Activated CD4-positive, alpha-beta T cell treated with anti-CD3 and anti-CD28 coated beads for 24 hours (primary cell): ENCODE data around the gene FUS.
"Not testable (repeated sequence)": the region's sequence is repeated elsewhere in the genome, so short reads cannot be mapped to it uniquely, and the experiment has no call there.

Experiments
- DNase-seq, 2 donors: peaks; one replicate each; pipeline ENCODE4 v3.0.0-alpha.2; 2020; ENCODE audit warnings: low read depth in 2 of 2

FUS gene

DNA sequence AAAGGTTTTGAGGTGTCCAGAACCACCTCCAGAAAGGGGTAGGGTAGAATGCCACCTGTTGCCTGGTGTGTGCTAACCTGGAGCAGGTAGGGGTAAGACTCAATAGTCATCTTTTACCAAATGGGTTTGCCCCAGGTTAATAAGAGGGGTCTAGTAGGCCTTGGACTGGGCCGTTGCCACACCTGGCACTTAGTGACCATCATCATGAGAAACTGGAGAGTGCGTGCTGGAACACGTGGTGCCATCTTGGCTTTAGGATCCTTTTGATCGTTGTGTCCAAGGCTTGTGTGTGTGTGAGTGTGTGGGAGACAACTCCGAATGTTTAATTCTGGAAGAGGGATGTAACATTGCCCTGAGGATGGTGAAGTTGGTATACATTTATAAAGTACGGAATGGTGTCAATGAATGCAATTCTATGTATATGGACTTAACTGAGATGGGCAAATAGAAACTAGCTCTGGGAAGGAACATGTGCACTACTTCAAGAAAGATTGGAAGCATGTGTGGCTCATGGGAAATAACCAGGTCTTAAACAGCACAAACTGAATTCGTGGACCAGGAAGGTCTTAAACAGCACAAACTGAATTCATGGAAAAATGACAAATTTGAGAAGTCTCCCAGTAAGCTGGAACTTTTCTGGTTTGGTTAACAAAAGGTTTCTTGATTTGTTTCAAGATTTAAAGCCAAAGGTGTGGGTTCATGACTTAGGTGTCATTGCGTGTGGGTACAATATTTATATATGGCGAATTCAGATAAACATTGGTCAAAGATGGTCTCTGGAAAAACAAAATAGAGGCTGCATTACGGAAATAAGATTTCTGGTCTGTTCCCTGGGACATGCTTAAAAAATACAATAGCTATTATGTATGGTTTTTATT lies 7.2 kb downstream of the FUS start:
- no peak for DNase-seq

DNA sequence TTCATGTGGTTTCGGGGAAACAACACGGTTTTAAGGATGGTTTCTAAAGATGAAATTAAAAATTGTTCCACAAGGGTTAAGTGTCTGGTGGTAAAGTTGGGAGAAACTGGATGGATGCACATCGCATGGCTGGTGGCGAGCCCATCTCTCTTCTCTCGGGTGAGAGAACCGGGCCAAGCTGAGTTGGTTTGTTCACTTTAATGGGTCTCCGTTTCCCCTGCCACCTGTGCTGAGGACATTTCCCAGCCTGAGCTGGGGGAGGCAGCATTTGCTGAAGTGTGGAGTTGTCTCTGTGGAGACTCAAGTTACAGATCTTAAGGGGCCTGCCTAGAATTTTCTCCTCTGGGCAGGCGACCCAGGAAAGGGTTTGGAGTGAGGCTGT lies 7.9 kb downstream of the FUS start:
- DNase-seq = no peak

DNA sequence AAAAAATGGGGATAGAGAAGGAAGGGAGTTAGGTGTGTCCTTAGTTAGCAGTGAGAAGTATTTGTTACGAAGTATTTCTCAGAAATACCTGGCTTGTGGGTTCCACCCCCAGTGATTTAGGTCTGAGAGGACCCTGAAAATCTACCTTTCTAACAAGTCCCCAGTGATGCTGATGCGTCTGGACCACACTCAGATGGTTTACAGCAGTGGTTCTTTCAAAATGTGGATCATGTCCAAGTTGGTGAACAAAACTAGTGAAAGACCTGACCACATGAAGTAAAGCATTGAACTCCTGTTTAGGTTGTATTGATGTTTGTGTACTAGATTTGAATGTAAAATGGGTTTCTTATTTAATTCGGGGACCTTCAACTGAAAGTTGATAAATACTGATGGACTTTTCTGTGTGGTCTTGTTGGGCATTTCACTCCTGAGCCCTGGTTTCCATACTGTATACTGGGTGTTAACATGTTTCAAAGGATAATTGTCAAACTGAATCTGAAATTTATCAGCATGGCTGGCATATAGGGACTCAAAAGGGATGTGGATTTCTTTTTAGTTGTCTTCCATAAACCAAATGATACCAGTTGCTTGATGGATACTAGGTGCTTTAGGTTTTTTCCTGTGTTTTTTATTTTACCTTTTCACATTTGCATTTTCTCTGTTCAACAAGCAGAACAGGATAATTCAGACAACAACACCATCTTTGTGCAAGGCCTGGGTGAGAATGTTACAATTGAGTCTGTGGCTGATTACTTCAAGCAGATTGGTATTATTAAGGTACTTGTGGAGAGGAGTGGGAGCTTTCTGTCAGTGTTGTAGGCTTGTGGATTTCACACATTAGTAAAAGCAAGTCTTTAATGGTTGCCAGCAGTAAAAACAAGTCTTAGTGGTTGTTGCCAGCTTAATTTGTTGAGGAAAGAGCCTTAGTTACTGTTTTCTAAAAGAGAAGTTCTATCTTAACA lies 8.8 kb downstream of the FUS start:
- no peak for DNase-seq

DNA sequence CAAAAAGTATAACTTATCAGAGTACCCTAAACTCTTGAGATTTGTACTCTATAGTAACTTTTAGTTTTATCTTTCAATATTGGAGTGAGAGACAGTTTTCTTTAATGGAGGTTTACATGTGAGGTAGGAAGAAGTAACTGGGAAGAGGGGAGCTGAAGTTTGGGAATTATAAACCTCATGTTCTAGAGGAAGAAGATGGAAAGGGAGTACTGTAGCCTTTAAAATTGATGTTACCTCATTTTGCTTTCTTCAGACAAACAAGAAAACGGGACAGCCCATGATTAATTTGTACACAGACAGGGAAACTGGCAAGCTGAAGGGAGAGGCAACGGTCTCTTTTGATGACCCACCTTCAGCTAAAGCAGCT lies 9.5 kb downstream of the FUS start:
- no peak for DNase-seq

DNA sequence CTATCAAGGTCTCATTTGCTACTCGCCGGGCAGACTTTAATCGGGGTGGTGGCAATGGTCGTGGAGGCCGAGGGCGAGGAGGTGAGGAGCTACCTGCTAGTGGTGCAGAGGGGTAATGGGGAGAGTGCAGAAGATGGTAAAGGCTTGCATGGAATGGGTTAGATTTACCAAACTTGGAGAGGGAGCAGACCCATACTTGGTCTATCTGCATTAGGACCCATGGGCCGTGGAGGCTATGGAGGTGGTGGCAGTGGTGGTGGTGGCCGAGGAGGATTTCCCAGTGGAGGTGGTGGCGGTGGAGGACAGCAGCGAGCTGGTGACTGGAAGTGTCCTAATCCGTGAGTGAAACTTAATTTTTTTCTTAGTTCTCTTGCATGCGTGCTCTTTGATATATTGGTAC lies 10.1 kb downstream of the FUS start:
- DNase-seq = no peak

DNA sequence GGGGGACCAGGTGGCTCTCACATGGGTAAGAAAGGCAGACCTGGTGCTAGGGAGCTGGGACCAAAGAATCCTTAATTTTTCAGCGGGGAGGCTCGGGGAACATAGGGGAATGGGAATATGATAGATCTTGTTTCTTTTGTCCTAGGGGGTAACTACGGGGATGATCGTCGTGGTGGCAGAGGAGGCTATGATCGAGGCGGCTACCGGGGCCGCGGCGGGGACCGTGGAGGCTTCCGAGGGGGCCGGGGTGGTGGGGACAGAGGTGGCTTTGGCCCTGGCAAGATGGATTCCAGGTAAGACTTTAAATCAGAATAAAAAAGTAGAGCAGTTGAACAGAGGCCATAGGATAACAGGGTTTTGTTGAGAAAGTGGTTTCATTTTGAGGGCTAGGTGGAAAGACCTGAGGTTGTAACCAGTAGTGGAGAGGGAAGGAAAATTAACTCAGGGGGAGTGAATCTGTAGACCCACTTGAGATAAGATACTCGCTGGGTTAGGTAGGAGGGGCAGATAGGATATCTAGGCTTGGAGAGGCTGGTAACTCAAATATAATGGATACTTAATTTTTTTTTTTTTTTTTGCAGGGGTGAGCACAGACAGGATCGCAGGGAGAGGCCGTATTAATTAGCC lies 11.0 kb downstream of the FUS start:
- no peak for DNase-seq

DNA sequence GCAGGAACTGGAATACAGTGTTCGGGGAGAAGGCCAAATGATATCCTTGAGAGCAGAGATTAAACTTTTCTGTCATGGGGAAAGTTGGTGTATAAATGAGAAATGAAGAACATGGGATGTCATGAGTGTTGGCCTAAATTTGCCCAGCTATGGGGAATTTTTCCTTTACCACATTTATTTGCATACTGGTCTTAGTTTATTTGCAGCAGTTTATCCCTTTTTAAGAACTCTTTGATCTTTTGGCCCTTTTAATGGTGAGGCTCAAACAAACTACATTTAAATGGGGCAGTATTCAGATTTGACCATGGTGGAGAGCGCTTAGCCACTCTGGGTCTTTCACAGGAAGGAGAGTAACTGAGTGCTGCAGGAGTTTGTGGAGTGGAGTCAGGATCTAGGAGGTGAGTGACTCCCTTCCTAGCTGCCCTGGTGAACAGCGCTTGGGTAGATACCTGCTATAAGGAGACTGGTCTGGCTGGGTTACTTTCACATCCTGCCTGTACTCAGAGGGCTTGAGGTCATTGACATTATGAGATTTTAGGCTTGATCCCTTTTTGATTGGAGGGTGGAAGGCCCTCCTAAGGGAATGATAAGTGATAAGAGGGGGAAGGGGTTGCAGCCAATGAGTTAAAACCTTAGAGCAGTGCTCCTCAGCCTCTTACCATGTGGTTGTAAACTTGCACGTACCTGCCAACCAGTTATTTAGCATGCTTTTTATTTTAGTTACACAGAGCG lies 11.9 kb downstream of the FUS start:
- DNase-seq = no peak

DNA sequence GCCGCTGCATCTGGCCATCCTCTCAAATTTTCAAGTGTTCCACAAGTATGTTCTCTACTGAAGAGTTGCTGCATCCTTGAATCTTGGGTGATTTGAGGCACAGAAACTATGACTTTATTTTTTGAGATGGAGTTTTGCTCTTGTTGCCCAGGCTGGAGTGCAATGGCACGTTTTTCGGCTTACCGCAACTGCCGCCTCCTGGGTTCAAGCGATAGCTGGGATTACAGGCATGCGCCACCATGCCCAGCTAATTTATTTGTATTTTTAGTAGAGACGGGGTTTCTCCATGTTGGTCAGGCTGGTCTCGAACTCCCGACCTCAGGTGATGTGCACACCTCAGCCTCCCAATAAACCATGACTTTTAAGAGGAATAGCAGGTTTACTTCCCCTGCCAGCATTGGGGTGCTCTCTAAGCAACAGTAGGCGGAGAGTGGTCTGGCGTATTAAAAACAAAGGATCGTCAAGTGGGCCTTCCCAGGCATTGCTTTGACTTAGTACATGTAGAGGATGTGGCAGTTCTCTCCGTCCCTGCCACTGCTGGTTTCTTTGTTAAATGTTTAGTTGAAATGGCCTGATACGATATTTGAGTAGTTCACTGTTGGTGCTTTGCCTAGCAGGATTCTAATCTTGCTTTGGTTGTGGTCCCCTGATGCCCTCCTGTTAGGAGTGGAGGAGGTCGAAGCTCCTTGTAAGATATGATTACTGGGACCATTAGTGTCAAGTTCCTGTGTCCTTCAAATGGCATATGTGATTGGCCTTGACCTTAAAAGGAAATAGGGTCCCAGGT lies 13.1 kb downstream of the FUS start:
- no peak for DNase-seq

DNA sequence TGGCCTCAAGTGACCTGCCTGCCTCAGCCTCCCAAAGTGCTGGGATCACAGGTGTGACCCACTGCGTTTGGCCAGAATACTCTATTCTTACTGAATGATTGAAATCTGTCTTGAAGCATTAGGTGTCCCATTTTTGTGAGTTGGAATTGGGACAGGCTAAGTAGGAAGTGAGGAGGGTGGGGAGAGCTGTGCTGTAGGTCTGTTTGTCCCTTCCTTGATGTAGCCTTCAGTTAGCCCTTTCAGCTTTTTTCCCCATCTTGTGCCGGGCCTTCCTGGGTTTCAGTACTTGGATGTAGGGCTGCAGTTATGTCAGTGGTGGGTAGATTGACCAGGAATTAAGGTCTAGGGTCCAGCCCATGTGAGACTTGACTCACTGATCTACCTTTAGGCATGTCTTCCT lies 13.9 kb downstream of the FUS start:
- DNase-seq = no peak

DNA sequence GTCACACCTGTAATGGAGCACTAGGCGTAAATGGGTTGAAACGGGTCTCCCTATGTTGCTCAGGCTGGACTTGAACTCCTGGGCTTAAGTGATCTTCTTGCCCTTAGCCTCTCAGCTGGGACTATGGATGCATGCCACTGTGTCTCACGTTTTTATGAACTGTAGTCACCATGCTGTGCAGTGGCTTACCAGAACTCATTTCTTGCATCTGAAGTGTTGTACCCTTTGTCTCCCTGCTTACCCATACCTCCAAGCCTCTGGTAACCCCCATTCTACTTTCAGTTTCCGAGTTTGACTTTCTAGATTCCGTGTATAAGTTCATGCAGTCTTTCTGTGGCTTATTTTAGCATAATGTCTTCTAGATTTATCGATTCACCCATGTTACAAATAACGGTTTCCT lies 15.0 kb downstream of the FUS start:
- no peak for DNase-seq

DNA sequence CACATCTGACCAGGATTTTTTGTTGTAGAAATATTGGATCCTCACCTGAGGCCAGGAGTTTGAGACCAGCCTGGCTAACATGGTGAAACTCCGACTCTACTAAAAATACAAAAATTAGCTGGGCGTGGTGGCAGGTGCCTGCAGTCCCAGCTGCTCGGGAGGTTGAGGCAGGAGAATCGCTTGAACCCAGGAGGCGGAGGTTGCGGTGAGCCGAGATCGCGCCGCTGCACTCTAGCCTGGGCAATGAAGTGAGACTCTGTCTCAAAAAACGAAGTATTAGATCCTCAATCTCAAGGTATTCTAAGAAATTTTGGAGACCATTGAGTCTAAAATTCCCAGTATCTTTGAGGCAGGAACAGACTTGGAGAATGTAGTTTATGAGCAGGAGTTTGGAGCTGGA lies 15.9 kb downstream of the FUS start:
- not testable (repeated sequence) for DNase-seq

DNA sequence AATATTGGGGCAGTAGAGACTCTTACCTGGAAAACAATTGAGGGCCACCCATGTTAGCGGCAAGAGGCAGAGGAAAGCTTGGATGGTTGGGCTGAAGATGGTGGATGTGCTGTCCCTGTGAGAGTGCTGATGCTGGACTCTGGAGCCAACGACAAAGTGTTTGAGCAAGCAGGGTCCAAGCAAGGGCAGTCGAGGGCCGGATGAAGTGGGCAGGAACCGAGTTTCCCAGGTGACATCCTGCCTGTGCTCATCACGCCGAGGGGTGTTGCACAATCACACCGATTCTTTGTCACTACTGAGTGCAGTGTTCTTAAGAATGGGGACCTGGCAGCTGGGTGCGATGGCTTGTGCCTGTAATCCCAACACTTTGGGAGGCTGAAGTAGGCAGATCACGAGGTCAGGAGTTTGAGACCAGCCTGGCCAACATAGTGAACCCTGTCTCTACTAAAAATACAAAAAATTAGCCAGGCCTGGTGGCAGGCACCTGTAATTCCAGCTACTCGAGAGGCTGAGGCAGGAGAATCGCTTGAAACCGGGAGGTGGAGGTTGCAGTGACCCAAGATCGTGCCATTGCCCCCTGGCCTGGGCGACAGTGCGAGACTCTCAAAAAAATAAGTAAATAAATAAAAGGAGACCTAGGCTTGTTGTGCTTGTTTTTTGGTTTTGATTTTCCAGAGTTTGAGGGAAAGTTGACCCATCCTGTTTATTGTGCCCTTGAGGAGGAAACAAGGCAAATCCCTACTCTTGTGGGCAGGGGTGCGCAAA lies 16.6 kb downstream of the FUS start:
- DNase-seq = no peak

DNA sequence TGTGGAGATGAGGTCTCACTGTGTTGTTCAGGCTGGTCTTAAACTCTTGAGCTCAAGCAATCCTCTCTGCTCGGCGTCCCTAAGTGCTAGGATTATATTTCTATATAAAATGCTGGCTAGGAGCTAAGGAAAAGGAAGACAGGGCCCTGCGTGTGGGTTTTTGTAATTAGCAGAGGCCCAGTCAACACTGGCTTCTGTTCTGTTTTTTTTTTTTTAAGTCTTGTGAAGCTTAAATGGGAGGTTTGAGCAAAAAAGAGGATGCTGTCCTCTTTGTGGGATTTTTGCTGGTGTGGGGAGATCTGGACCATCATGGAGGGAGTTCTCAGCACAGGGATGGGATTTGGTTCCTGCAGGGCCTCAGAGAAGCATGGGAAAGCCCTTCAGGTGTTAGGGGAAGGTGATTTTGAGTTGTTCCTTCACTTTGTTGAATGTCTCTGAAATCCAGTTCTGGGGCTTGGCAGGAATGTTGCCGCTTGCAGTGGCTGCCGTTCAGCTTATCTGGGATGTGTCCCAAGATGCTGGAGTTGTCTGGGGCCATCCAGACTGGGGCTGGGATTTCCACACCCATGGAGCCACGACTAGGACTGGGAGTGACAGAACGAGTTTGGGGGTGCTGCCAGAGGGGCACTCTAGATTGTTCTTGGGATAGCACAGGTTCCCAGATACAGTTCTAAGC lies 18.4 kb downstream of the FUS start:
- DNase-seq = no peak

DNA sequence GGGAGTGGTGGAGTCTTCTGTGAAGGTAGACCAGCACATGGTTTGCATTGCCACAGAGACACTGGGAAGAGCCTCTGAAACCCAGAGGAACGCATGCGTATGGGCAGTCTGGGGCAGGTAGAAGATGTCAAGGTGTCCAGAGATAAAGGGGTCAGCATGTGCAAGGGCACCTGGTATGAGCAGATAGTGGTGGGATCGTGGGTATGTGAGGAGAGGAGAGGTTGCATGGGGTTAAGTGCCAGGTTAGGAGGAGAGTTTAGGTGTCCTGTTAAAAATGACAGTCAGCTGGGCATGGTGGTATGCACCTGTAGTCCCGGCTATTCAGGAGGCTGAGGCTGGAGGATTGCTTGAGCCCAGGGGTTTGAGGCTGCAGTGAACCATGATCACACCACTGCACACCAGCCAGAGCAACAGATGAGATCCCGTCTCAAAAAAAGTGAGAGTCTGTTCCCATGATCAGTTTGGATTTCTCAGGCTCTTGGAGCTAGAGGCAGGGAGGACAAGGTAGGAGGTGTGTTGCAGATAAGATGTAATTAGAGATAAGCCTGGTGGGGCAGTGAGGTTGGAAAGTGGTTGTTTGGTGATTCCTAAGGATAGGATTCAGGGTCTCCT lies 19.6 kb downstream of the FUS start:
- no peak for DNase-seq

DNA sequence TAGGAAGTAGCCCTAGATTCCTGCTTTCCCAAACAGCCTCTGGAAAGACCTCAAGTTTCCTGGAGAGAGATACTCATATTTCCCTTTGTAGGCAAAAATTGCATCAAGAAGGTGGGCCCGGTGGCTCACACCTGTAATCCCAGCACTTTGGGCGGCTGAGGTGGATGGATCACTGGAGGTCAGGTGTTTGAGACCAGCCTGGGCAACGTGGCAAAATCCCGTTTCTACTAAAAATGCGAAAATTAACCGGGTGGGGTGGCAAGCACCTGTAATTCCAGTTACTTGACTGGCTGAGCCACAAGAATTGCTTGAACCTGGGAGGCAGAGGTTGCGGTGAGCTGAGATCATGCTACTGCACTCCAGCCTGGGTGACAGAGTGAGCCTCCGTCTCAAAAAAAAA lies 20.2 kb downstream of the FUS start:
- DNase-seq = not testable (repeated sequence)

DNA sequence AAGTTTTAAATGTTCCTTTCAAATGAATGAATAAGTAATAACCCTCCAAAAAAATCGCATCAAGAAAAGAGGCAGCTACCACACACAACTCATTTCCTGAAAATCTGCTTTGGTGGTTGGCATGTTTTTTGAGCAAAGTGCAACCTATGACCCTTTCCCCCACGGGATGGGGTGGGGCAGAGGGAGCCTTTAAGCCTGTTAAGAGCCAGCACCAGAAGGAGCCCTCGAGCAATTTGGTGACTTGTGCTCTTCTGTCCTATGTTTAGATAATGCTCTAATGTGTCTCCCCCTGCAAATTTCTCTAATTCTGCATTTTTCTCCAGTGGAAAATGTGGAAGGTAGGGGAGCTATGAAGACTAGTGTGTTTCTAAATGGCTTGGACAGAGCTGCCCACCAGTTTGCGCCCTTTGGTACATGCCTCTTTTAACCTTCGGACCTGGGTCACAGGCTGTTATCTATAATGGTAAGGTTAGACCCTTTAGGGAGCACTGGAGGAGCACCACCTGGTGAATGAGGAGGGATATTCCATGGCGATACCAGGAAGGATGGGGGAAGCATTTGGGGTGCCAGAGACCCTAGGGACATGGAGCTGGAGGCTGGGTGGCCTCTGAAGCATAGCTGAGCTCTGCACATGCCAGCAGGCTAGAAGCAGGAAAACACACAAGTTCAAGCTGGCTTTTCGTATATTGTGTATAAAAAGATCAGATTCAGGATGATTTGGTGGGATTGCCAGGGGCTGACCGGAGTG lies 21.1 kb downstream of the FUS start:
- DNase-seq = no peak

DNA sequence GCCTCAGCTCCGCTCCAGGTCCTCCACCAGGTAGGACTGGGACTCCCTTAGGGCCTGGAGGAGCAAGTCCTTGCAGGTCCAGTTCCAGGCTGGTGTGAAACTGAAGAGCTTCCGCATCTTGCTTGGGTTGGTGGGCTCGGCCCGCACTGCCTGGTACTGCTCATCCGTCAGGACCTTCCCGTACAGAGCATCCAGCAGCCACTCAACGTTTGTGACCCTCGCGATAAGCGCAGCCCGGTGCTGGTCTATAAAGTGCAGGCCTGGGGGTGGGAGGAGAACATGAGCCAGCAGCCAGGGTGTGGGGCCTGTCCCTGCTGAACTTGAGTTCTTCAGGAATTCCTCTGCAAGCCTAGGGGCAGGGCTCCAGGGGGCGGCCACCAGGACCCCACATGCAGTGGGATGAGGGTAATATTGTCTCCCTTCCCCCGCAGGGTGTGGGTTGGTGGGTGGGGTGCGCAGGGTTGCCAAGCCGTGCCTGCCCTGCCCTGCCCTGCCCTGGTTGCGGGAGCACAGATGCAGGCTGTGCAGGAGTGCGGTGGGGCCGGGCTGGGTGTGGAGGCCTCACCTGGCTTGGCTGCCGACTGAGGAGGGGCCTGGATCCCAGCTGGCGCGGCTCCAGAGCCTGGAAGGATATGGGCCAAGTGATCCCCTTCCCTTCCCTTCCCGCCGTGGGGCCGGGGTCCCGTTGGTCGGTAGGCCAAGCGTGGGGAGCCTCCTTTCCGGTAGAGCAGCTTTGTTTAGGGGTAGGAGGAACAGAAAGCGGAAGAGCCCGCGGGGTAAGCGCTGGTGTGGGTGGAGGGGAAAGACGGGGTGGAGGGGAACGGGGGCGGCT lies 21.9 kb downstream of the FUS start:
- no peak for DNase-seq
